H9 (cell line): ENCODE results near the gene COX8C. TPM values are rescaled to one million over a fixed set of nuclear protein-coding genes. Genes with fewer than 3 reads are reported as not detected.

Source experiments
- DNase-seq: peaks from one replicate; pipeline ENCODE4 v3.0.0-alpha.2; 2017
- H2AFZ ChIP-seq: one replicate; pipeline ENCODE4 v1.6.1; 2013; ENCODE audit warnings: mild to moderate bottlenecking, low read length, control low read depth, moderate library complexity
- H2AK5ac ChIP-seq: 2 replicates; pipeline ENCODE4 v1.6.1; 2013; ENCODE audit warnings: low read length, control low read depth, mixed read lengths; ENCODE audit not compliant: insufficient read length
- H2BK120ac ChIP-seq: one replicate; pipeline ENCODE4 v1.6.1; 2013; ENCODE audit warnings: low read depth, mild to moderate bottlenecking, low read length, control low read depth, inconsistent platforms; ENCODE audit not compliant: poor library complexity, severe bottlenecking
- H2BK12ac ChIP-seq: 2 replicates; pipeline ENCODE4 v1.6.1; 2013; ENCODE audit warnings: low read length, control low read depth, mixed read lengths, low read depth; ENCODE audit not compliant: insufficient read length
- H2BK15ac ChIP-seq: 2 replicates; pipeline ENCODE4 v1.6.1; 2013; ENCODE audit warnings: low read depth, low read length, control low read depth
- H2BK20ac ChIP-seq: one replicate; pipeline ENCODE4 v1.6.1; 2013; ENCODE audit warnings: low read depth, mild to moderate bottlenecking, low read length, control low read depth, inconsistent platforms; ENCODE audit not compliant: poor library complexity, severe bottlenecking
- H2BK5ac ChIP-seq: 2 replicates; pipeline ENCODE4 v1.6.1; 2013; ENCODE audit warnings: low read length, control low read depth, mixed read lengths; ENCODE audit not compliant: insufficient read length
- H3K14ac ChIP-seq: 2 replicates; pipeline ENCODE4 v1.6.1; 2013; ENCODE audit warnings: low read length, control low read depth; ENCODE audit not compliant: insufficient read depth
- H3K18ac ChIP-seq: 2 replicates; pipeline ENCODE4 v1.6.1; 2013; ENCODE audit warnings: low read depth, mild to moderate bottlenecking, mixed read lengths, low read length, control low read depth; ENCODE audit not compliant: insufficient read length
- H3K23ac ChIP-seq: 2 replicates; pipeline ENCODE4 v1.6.1; 2013; ENCODE audit warnings: low read length, control low read depth, mixed read lengths, low read depth; ENCODE audit not compliant: insufficient read length
- H3K23me2 ChIP-seq: 2 replicates; pipeline ENCODE4 v1.6.1; 2013; ENCODE audit warnings: low read depth, mild to moderate bottlenecking, mixed read lengths, low read length, control low read depth; ENCODE audit not compliant: insufficient read length, poor library complexity, severe bottlenecking
- H3K27ac ChIP-seq: 2 replicates; pipeline ENCODE4 v1.5.1; 2013; ENCODE audit warnings: low read length, control low read depth, mixed read lengths, low read depth; ENCODE audit not compliant: insufficient read length
- H3K27me3 ChIP-seq: 2 replicates; pipeline ENCODE4 v1.6.1; 2013; ENCODE audit warnings: low read length, control low read depth, inconsistent platforms; ENCODE audit not compliant: insufficient read depth
- H3K4ac ChIP-seq: 2 replicates; pipeline ENCODE4 v1.6.1; 2013; ENCODE audit warnings: low read depth, mild to moderate bottlenecking, control low read depth, inconsistent platforms, low read length, moderate library complexity
- H3K4me1 ChIP-seq: 2 replicates; pipeline ENCODE4 v1.6.1; 2013; ENCODE audit warnings: low read length, control low read depth, inconsistent platforms; ENCODE audit not compliant: insufficient read depth
- H3K4me2 ChIP-seq: 2 replicates; pipeline ENCODE4 v1.6.1; 2013; ENCODE audit warnings: low read length, control low read depth, mixed read lengths; ENCODE audit not compliant: insufficient read length, insufficient read depth
- H3K56ac ChIP-seq: 2 replicates; pipeline ENCODE4 v1.6.1; 2013; ENCODE audit warnings: low read depth, mild to moderate bottlenecking, mixed read lengths, low read length, control low read depth; ENCODE audit not compliant: insufficient read length
- H3K79me1 ChIP-seq: 2 replicates; pipeline ENCODE4 v1.6.1; 2013; ENCODE audit warnings: low read depth, mild to moderate bottlenecking, moderate library complexity, low read length, control low read depth, inconsistent platforms; ENCODE audit not compliant: insufficient read depth, poor library complexity, severe bottlenecking
- H3K79me2 ChIP-seq: 2 replicates; pipeline ENCODE4 v1.6.1; 2013; ENCODE audit warnings: low read length, control low read depth, inconsistent platforms; ENCODE audit not compliant: insufficient read depth
- H3K9ac ChIP-seq: 2 replicates; pipeline ENCODE4 v1.6.1; 2013; ENCODE audit warnings: low read length, control low read depth, mixed read lengths; ENCODE audit not compliant: insufficient read length; ENCODE audit errors: extremely low read depth
- H3K9me3 ChIP-seq: one replicate; pipeline ENCODE4 v1.6.1; 2013; ENCODE audit warnings: low read depth, low read length, inconsistent platforms; ENCODE audit not compliant: control insufficient read depth
- H3T11ph ChIP-seq: one replicate; pipeline ENCODE4 v1.6.1; 2013; ENCODE audit warnings: mild to moderate bottlenecking, low read length, control low read depth, inconsistent platforms
- H4K20me1 ChIP-seq: one replicate; pipeline ENCODE4 v1.6.1; 2013; ENCODE audit not compliant: control insufficient read depth, insufficient read length, insufficient read depth
- H4K5ac ChIP-seq: 2 replicates; pipeline ENCODE4 v1.6.1; 2013; ENCODE audit warnings: low read depth, mild to moderate bottlenecking, mixed read lengths, low read length, control low read depth; ENCODE audit not compliant: insufficient read length
- H4K8ac ChIP-seq: replicated peaks from 2 replicates; pipeline ENCODE4 v1.6.1; 2013; ENCODE audit warnings: low read length, control low read depth, mixed read lengths, low read depth; ENCODE audit not compliant: insufficient read length
- H4K91ac ChIP-seq: 2 replicates; pipeline ENCODE4 v1.6.1; 2013; ENCODE audit warnings: low read depth, mild to moderate bottlenecking, moderate library complexity, mixed read lengths, low read length, control low read depth; ENCODE audit not compliant: insufficient read length
- H3K27ac Mint-ChIP-seq, 3 experiments: 2 replicates in 2 of 3; 3 replicates in 1 of 3; pipeline ENCODE4 v1.8.0; 2020 to 2021; ENCODE audit warnings: mixed read lengths in 3 of 3, mild to moderate bottlenecking in 1 of 3, moderate library complexity in 1 of 3
- H3K27me3 Mint-ChIP-seq: 2 replicates; pipeline ENCODE4 v1.8.0; 2021; ENCODE audit warnings: low read depth, mild to moderate bottlenecking, moderate library complexity, mixed read lengths
- H3K36me3 Mint-ChIP-seq, 3 experiments: 2 replicates in 2 of 3; 3 replicates in 1 of 3; pipeline ENCODE4 v1.8.0; 2020 to 2021; ENCODE audit warnings: low read depth in 3 of 3, mixed read lengths in 3 of 3; ENCODE audit not compliant: insufficient read depth in 1 of 3
- H3K4me1 Mint-ChIP-seq, 2 experiments: 2 replicates each; pipeline ENCODE4 v1.8.0; 2020; ENCODE audit warnings: mixed read lengths in 2 of 2
- H3K4me3 Mint-ChIP-seq, 2 experiments: 2 replicates in 1 of 2; 3 replicates in 1 of 2; pipeline ENCODE4 v1.8.0; 2020 to 2021; ENCODE audit warnings: mild to moderate bottlenecking in 2 of 2, mixed read lengths in 2 of 2, moderate library complexity in 1 of 2
- H3K9me3 Mint-ChIP-seq, 2 experiments: 2 replicates in 1 of 2; 3 replicates in 1 of 2; pipeline ENCODE4 v1.8.0; 2020; ENCODE audit warnings: mild to moderate bottlenecking in 2 of 2, mixed read lengths in 2 of 2, moderate library complexity in 1 of 2
- CTCF ChIP-seq: fragments of 200-600 bp; sonication (generic); conservative IDR thresholded peaks from 3 replicates; pipeline ENCODE4 v1.8.0; 2021; ENCODE audit warnings: antibody characterized with exemption, mild to moderate bottlenecking
- WGBS: extraction: QIAGEN DNeasy Blood & Tissue Kit; methylation state at CpG from one replicate; pipeline ENCODE4 v1.1.7; 2013; ENCODE audit warnings: missing lambda C conversion rate, low lambda C conversion rate, mixed read lengths; ENCODE audit not compliant: insufficient read length; ENCODE audit errors: extremely low coverage; 5-methylcytosine and 5-hydroxymethylcytosine counted together
- total RNA-seq: library from RNA; stranded (reverse); gene quantifications from 2 replicates; pipeline ENCODE4 v1.2.1, GENCODE V29; 2021

Gene COX8C
- total RNA-seq, 1 experiment from 2014 or later, result not detected

GRCh38 chr14:93368996-93369712 lies 22.2 kb downstream of the COX8C start:
- WGBS, result no CpG with 5 or more reads among the region's 5 CpGs
- Histone ChIP-seq H2AK5ac (no peak overlapping the region), H2BK120ac (no peak overlapping the region), H4K20me1 (no peaks in the 10 kb centered on the region), H3K9ac (no peak overlapping the region), H3K4ac (no peak overlapping the region), H3K27me3 (no peaks in the 10 kb centered on the region), H4K5ac (no peak overlapping the region), H3K27ac (no peak overlapping the region), H3K4me2 (no peak overlapping the region), H3K23me2 (no peaks in the 10 kb centered on the region), H3K4me1 (no peaks in the 10 kb centered on the region), H2BK12ac (no peak overlapping the region), H3K56ac (no peak overlapping the region), H3K23ac (no peak overlapping the region), H3K9me3 (no peaks in the 10 kb centered on the region), H2BK20ac (no peak overlapping the region), H3K14ac (no peak overlapping the region), H2BK15ac (no peak overlapping the region), H4K91ac (no peak overlapping the region), H3T11ph (no peak overlapping the region), H3K18ac (no peak overlapping the region), H3K79me1 (no peaks in the 10 kb centered on the region), H2BK5ac (no peak overlapping the region), H3K79me2 (no peaks in the 10 kb centered on the region), H2AFZ (no peak overlapping the region), H4K8ac (no peak overlapping the region)
- Mint-ChIP-seq H3K27me3 (no peaks in the 10 kb centered on the region), H3K4me1 (no peaks in the 10 kb centered on the region), H3K36me3 (no peaks in the 10 kb centered on the region; a peak in 1 of 7 replicates), H3K27ac (no peak overlapping the region), H3K9me3 (peaks cover 4 to 7% of the 10 kb centered on the region in 2 experiments; a peak in 2 of 5 replicates), H3K4me3 (no peak overlapping the region)
- DNase-seq, result no peak
- TF ChIP-seq CTCF, result no peak
